Neural cell (in vitro differentiated cells): ENCODE data around the gene APOBEC3F. TPM values are rescaled to one million over a fixed set of nuclear protein-coding genes. Genes with fewer than 3 reads are reported as not detected.
"Not testable (repeated sequence)": the region's sequence is repeated elsewhere in the genome, so short reads cannot be mapped to it uniquely, and the experiment has no call there.

Source experiments
- H2AFZ ChIP-seq: fragments of 200-600, 300-800 bp; sonication (generic), shearing (Covaris generic); 2 replicates; pipeline ENCODE4 v1.6.0; 2014; ENCODE audit warnings: low read depth, mild to moderate bottlenecking, antibody characterized with exemption, low read length, moderate library complexity
- H3F3A ChIP-seq: fragments of 200-600 bp; shearing (Covaris generic); 2 replicates; pipeline ENCODE4 v1.6.1; 2016; ENCODE audit warnings: mild to moderate bottlenecking, moderate library complexity, mixed read lengths, antibody characterized with exemption, low read length; ENCODE audit not compliant: insufficient read depth, poor library complexity, severe bottlenecking
- H3K27ac ChIP-seq: fragments of 200-600, 300-800 bp; sonication (generic), shearing (Covaris generic); 2 replicates; pipeline ENCODE4 v1.5.1; 2014; ENCODE audit warnings: mild to moderate bottlenecking, low read length, moderate library complexity
- H3K27me3 ChIP-seq: fragments of 300-800, 200-600 bp; sonication (generic), shearing (Covaris generic); 2 replicates; pipeline ENCODE4 v1.6.0; 2014; ENCODE audit warnings: mild to moderate bottlenecking, low read depth, low read length, moderate library complexity; ENCODE audit not compliant: insufficient read depth
- H3K36me3 ChIP-seq: fragments of 300-800, 200-600 bp; sonication (generic), shearing (Covaris generic); 2 replicates; pipeline ENCODE4 v1.5.1; 2014; ENCODE audit warnings: mild to moderate bottlenecking, antibody characterized with exemption, low read length, moderate library complexity; ENCODE audit not compliant: insufficient read depth
- H3K4me2 ChIP-seq: fragments of 300-800, 200-600 bp; sonication (generic), shearing (Covaris generic); 2 replicates; pipeline ENCODE4 v1.6.0; 2014; ENCODE audit warnings: mild to moderate bottlenecking, low read length
- H3K4me3 ChIP-seq: fragments of 300-800, 200-600 bp; sonication (generic), shearing (Covaris generic); 2 replicates; pipeline ENCODE4 v1.5.1; 2014; ENCODE audit warnings: mild to moderate bottlenecking, low read length, moderate library complexity
- H3K79me2 ChIP-seq: fragments of 200-600 bp; shearing (Covaris generic); replicated peaks from 2 replicates; pipeline ENCODE4 v1.6.0; 2014; ENCODE audit warnings: mild to moderate bottlenecking, low read length, moderate library complexity; ENCODE audit not compliant: insufficient read depth
- H3K9ac ChIP-seq: fragments of 300-800, 200-600 bp; sonication (generic), shearing (Covaris generic); 2 replicates; pipeline ENCODE4 v1.6.1; 2016; ENCODE audit warnings: mild to moderate bottlenecking, low read length, mixed read lengths
- H3K9me2 ChIP-seq: fragments of 200-600 bp; shearing (Covaris generic); 2 replicates; pipeline ENCODE4 v1.6.1; 2016; ENCODE audit warnings: mild to moderate bottlenecking, low read length, mixed read lengths; ENCODE audit not compliant: insufficient read depth
- H3K9me3 ChIP-seq: fragments of 200-600, 300-800 bp; sonication (generic), shearing (Covaris generic); 2 replicates; pipeline ENCODE4 v1.6.1; 2016; ENCODE audit warnings: mild to moderate bottlenecking, mixed run types, low read length, moderate library complexity, mixed read lengths
- H4K20me1 ChIP-seq: fragments of 200-600 bp; shearing (Covaris generic); 2 replicates; pipeline ENCODE4 v1.6.1; 2016; ENCODE audit warnings: mild to moderate bottlenecking, mixed run types; ENCODE audit not compliant: insufficient read depth
- EP300 ChIP-seq: fragments of 450-650 bp; conservative IDR thresholded peaks from 2 replicates; pipeline ENCODE4 v1.6.1; 2014; ENCODE audit warnings: antibody characterized with exemption, mild to moderate bottlenecking, moderate library complexity; ENCODE audit not compliant: poor library complexity, severe bottlenecking
- EZH2 ChIP-seq: fragments of 200-600, 300-800 bp; shearing (Covaris generic), sonication (generic); IDR thresholded peaks from 2 replicates; pipeline ENCODE4 v1.6.1; 2014; ENCODE audit warnings: antibody characterized with exemption, low read length, borderline replicate concordance, mild to moderate bottlenecking; ENCODE audit not compliant: insufficient read depth, poor library complexity, severe bottlenecking
- MXI1 ChIP-seq: fragments of 450-650 bp; conservative IDR thresholded peaks from 2 replicates; pipeline ENCODE4 v1.6.1; 2014; ENCODE audit warnings: antibody characterized with exemption, mild to moderate bottlenecking; ENCODE audit not compliant: poor library complexity, severe bottlenecking
- RAD21 ChIP-seq: fragments of 450-650 bp; conservative IDR thresholded peaks from 2 replicates; pipeline ENCODE4 v1.6.1; 2014; ENCODE audit warnings: antibody characterized with exemption, mild to moderate bottlenecking, moderate library complexity
- TAF1 ChIP-seq: IDR thresholded peaks from 2 replicates; pipeline ENCODE4 v1.6.1; 2012; ENCODE audit warnings: low read depth
- polyA plus RNA-seq: library from polyadenylated mRNA; depleted of rRNA; stranded (reverse); fragments of >200 nt; gene quantifications from 2 replicates; pipeline ENCODE4 v1.2.3, GENCODE V29; 2014
- TF ChIP-seq, protein P1 (sequence below): fragments of 450-650 bp; IDR thresholded peaks from 2 replicates; pipeline ENCODE4 v1.5.1; 2014; ENCODE audit warnings: antibody characterized with exemption, mild to moderate bottlenecking, moderate library complexity; ENCODE audit not compliant: poor library complexity, severe bottlenecking

Gene APOBEC3F
- polyA plus RNA-seq, 1 donor from 2014 or later = not detected

DNA sequence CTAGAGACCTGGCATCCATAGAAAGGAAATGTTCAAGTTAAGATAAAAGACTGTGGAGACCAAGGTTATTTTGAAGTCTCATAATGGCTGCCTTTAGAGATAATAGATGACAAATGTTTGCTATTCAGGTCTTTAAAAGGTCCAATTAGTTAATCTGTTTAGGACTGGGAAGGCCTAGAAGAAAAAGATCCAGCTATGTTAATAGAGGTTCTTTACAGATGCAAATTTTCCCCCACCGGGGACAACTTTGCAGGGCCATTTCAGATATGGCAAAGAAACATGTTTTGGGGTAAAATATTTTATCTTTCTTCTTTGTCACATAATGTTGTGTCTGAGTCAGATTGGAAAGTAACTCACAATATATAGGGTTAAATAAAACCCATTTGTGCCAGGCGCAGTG is 33.3 kb downstream of the APOBEC3F start:
- no peak overlapping the region for H3K27ac ChIP-seq
- H3F3A ChIP-seq = no peaks in the 10 kb centered on the region
- H3K4me3 ChIP-seq = no peak overlapping the region
- H3K27me3 ChIP-seq = no peaks in the 10 kb centered on the region
- no peak overlapping the region for H3K9ac ChIP-seq
- no peaks in the 10 kb centered on the region for H4K20me1 ChIP-seq
- H3K9me3 ChIP-seq = no peaks in the 10 kb centered on the region
- no peaks in the 10 kb centered on the region for H3K36me3 ChIP-seq
- no peak overlapping the region for H3K4me2 ChIP-seq
- TF ChIP-seq TAF1 (no peak), MXI1 (no peak), EZH2 (no peak), EP300 (no peak), RAD21 (no peak)
- TF ChIP-seq, protein P1, sequence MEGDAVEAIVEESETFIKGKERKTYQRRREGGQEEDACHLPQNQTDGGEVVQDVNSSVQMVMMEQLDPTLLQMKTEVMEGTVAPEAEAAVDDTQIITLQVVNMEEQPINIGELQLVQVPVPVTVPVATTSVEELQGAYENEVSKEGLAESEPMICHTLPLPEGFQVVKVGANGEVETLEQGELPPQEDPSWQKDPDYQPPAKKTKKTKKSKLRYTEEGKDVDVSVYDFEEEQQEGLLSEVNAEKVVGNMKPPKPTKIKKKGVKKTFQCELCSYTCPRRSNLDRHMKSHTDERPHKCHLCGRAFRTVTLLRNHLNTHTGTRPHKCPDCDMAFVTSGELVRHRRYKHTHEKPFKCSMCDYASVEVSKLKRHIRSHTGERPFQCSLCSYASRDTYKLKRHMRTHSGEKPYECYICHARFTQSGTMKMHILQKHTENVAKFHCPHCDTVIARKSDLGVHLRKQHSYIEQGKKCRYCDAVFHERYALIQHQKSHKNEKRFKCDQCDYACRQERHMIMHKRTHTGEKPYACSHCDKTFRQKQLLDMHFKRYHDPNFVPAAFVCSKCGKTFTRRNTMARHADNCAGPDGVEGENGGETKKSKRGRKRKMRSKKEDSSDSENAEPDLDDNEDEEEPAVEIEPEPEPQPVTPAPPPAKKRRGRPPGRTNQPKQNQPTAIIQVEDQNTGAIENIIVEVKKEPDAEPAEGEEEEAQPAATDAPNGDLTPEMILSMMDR = no peak
- no peaks in the 10 kb centered on the region for H3K9me2 ChIP-seq
- H2AFZ ChIP-seq = no peak overlapping the region
- no peaks in the 10 kb centered on the region for H3K79me2 ChIP-seq

DNA sequence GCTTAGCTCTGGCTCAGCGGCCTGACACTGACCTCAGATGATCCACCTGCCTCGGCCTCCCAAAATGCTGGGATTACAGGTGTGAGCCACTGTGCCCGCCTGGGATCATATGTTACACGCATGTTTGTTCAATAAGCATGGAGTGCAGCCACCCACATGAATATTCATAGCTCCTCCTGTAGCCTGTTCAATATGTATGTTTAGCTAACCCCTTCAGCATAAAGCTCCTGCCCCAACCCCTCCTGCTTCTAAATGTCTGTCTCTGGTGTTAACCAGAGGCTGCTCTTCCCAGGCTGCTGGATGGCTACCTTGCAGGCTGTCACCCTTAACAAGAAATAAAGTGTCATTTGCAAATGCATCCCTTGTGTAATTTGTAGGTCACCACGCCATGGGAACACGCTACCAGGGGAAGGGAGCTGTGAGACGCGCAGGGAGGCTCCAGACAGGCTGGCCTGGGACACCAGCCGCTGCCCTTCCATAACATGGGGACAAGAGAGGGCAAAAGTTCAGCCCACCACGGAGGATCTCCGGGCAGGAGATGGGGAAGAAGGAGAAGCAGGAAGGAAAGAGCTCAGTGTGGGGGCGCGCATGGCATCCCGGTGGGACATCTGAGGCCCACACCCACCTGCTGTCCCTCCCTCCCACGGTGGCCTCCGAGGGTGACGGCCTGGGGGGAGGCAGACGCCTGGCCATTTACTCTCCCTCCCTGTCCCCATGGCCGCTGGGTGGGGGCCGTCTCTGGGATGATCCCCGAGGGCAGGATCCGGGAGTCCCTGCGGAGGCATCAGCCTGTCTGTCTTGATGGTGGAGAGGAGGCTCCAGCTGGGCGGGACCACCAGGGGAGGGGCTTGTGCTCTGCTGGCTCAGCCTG is 35.7 kb downstream of the APOBEC3F start:
- H2AFZ ChIP-seq, H3K4me2 ChIP-seq, H3K4me3 ChIP-seq, H3K27me3 ChIP-seq, H3K9ac ChIP-seq, H3K27ac ChIP-seq, H4K20me1 ChIP-seq, H3K79me2 ChIP-seq, H3K9me3 ChIP-seq, H3K9me2 ChIP-seq, H3K36me3 ChIP-seq, H3F3A ChIP-seq: not testable (repeated sequence)

DNA sequence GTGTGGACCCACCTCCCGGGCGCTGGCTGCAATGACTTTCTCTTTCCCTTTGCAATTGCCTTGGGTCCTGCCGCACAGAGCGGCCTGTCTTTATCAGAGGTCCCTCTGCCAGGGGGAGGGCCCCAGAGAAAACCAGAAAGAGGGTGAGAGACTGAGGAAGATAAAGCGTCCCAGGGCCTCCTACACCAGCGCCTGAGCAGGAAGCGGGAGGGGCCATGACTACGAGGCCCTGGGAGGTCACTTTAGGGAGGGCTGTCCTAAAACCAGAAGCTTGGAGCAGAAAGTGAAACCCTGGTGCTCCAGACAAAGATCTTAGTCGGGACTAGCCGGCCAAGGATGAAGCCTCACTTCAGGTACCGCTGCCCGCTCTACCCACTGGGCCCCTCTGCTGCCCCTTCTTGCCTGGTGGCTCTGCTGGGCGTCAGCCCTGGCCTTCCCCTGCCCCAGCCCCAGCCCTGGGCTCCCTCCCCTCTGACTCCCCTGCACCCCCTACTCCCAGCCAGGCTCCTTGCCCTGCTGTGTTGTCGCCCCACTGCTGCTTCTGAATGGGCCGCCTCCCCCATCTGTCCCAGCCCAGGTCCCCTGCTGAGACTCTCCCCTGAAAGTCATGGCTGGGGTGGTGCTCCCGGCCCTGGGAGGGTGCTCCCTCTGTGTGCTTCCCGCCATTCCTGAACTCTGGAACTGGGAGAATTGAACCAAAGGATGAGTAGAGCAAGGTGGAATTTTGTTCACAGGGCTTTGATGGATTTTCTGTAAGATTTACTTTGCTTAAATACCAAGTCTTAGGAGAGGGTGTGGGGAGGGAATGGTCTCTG is 36.6 kb downstream of the APOBEC3F start, which contains the start of gene APOBEC3G:
Gene APOBEC3G (plus strand): TSS at position 250 of the 815 bp plus-strand sequence. CDS start 87 bp downstream, at position 337.
- not testable (repeated sequence) for H3K9ac ChIP-seq, H3K4me3 ChIP-seq, H3K79me2 ChIP-seq, H3K9me3 ChIP-seq, H3K36me3 ChIP-seq, H3K27ac ChIP-seq, H3K4me2 ChIP-seq, H2AFZ ChIP-seq, H3K9me2 ChIP-seq, H3F3A ChIP-seq, H4K20me1 ChIP-seq, H3K27me3 ChIP-seq

DNA sequence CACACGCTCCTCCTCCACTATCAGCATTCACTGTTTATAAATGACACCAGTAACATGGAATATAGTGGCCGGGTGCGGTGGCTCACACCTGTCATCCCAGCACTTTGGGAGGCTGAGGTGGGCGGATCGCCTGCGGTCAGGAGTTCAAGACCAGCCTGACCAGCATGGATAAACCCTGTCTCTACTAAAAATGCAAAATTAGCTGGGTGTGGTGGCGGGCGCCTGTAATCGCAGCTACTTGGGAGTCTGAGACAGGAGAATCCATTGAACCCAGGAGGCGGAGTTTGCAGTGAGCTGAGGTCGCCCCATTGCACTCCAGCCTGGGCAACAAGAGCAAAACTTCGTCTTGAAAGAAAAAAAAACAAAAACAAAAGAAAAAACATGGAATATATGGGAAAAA is 37.2 kb downstream of the APOBEC3F start:
- not testable (repeated sequence) for H3K4me2 ChIP-seq, H3K79me2 ChIP-seq, H3K9ac ChIP-seq, H3K4me3 ChIP-seq, H3K27me3 ChIP-seq, H3K36me3 ChIP-seq, H3F3A ChIP-seq, H2AFZ ChIP-seq, H3K9me2 ChIP-seq, H3K9me3 ChIP-seq, H3K27ac ChIP-seq, H4K20me1 ChIP-seq
